Measurements from ENCODE around the gene SETD1A. TPM values are rescaled to one million over a fixed set of nuclear protein-coding genes. Genes with fewer than 3 reads are reported as not detected.

SETD1A gene
- total RNA-seq, 1 donor from 2014 or later, result 33.4 TPM

- no peaks in the 10 kb centered on the region for H3K27me3 Mint-ChIP-seq (ENCODE audit: low read depth)
- no peak for DNase-seq (ENCODE audit: low read depth, low spot score)
- no peak for TF ChIP-seq CTCF (conservative IDR thresholded peaks at IDR 0.05)
- H3K9me3 Mint-ChIP-seq, result no peaks in the 10 kb centered on the region
- H3K36me3 Mint-ChIP-seq (ENCODE audit: low read depth), result peaks cover 9% of the 10 kb centered on the region
- H3K4me3 Mint-ChIP-seq, result no peak overlapping the region
- H3K27ac Mint-ChIP-seq (ENCODE audit: unreplicated experiment), result no peak overlapping the region
- H3K4me1 Mint-ChIP-seq, result no peaks in the 10 kb centered on the region
Measured at GRCh38 chr16:30985401-30986128, 28.0 kb downstream of the SETD1A start.

GRCh38 chr16:30986129-30986991 lies 28.8 kb downstream of the SETD1A start:
- H3K27ac Mint-ChIP-seq (ENCODE audit: unreplicated experiment), result no peak overlapping the region
- no peaks in the 10 kb centered on the region for H3K9me3 Mint-ChIP-seq
- peak overlapping the region; percentile 69 for H3K4me3 Mint-ChIP-seq

GRCh38 chr16:30987581-30988190 lies 30.1 kb downstream of the SETD1A start:
- no peak for DNase-seq (ENCODE audit: low read depth, low spot score)
- Mint-ChIP-seq H3K27me3 (ENCODE audit: low read depth) (no peaks in the 10 kb centered on the region), H3K9me3 (no peaks in the 10 kb centered on the region), H3K4me1 (no peaks in the 10 kb centered on the region), H3K27ac (ENCODE audit: unreplicated experiment) (no peak overlapping the region), H3K36me3 (ENCODE audit: low read depth) (peaks cover 1% of the 10 kb centered on the region), H3K4me3 (no peak overlapping the region)
- TF ChIP-seq CTCF (conservative IDR thresholded peaks at IDR 0.05), result no peak

More at GRCh38 chr16:30986129-30986991, 28.8 kb downstream of the SETD1A start:
- Mint-ChIP-seq H3K4me1 (no peaks in the 10 kb centered on the region), H3K27me3 (ENCODE audit: low read depth) (no peaks in the 10 kb centered on the region), H3K36me3 (ENCODE audit: low read depth) (peaks cover 5% of the 10 kb centered on the region)
- no peak for DNase-seq (ENCODE audit: low read depth, low spot score)
- no peak for TF ChIP-seq CTCF (conservative IDR thresholded peaks at IDR 0.05)

GRCh38 chr16:30989469-30990047 lies 32.0 kb downstream of the SETD1A start:
- TF ChIP-seq CTCF (conservative IDR thresholded peaks at IDR 0.05), result no peak
- Mint-ChIP-seq H3K4me3 (no peak overlapping the region), H3K4me1 (no peaks in the 10 kb centered on the region), H3K27ac (ENCODE audit: unreplicated experiment) (no peak overlapping the region), H3K27me3 (ENCODE audit: low read depth) (no peaks in the 10 kb centered on the region), H3K36me3 (ENCODE audit: low read depth) (no peaks in the 10 kb centered on the region), H3K9me3 (no peaks in the 10 kb centered on the region)
- DNase-seq (ENCODE audit: low read depth, low spot score), result no peak

- Mint-ChIP-seq H3K36me3 (ENCODE audit: low read depth) (no peaks in the 10 kb centered on the region), H3K4me1 (no peaks in the 10 kb centered on the region), H3K9me3 (no peaks in the 10 kb centered on the region), H3K4me3 (no peak overlapping the region), H3K27me3 (ENCODE audit: low read depth) (peaks cover 1% of the 10 kb centered on the region), H3K27ac (ENCODE audit: unreplicated experiment) (no peak overlapping the region)
- DNase-seq (ENCODE audit: low read depth, low spot score), result no peak
- TF ChIP-seq CTCF (conservative IDR thresholded peaks at IDR 0.05), result no peak
Measured at GRCh38 chr16:30990105-30990504, 32.6 kb downstream of the SETD1A start.
